ENCODE results near the gene ZBTB34. TPM values are rescaled to one million over a fixed set of nuclear protein-coding genes. Genes with fewer than 3 reads are reported as not detected.

The ZBTB34 gene, protein sequence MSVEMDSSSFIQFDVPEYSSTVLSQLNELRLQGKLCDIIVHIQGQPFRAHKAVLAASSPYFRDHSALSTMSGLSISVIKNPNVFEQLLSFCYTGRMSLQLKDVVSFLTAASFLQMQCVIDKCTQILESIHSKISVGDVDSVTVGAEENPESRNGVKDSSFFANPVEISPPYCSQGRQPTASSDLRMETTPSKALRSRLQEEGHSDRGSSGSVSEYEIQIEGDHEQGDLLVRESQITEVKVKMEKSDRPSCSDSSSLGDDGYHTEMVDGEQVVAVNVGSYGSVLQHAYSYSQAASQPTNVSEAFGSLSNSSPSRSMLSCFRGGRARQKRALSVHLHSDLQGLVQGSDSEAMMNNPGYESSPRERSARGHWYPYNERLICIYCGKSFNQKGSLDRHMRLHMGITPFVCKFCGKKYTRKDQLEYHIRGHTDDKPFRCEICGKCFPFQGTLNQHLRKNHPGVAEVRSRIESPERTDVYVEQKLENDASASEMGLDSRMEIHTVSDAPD
- total RNA-seq (2022; extraction: Qiagen RNA extraction): 3.3 to 4.8 TPM (median 3.9 TPM) in 5 replicates

DNA sequence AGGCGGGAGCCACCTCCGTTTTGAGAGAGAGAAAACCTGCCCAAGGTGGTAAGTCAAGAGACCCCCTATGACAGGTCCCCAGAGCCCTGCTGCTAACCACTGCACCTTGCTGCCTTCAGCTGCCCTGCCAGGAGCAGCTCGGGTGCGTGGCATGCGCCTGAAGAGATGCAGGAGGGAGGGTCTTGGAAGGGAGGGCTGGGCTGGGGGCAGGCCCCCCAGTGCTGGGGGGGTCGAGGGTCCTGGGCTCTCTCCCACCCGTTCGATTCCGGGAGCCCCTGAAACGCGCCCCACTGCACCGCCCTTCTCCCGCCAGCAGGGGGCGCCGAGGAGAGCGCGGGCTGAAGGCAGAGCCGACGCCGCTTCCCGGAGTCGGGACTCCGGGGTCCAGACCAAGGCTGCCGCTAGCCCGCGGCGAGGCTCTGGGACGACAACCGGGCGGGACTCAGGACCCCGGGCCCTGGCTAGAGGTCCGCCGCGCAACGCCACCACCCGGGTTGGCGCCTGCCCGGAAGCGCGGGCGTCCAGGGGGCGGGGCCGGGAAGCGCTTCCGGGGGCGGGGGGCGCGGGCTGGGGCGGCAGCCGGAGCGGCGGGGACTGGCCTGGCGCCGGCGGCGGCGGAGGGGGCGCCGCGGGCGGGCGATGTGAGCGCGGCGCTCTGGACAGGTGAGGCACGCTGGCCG lies at the start of gene ZBTB34:
TSS of gene ZBTB34 (plus strand) at position 563 of the 680 bp plus-strand sequence. CDS start 18,761 bp downstream, outside the sequence.

DNA sequence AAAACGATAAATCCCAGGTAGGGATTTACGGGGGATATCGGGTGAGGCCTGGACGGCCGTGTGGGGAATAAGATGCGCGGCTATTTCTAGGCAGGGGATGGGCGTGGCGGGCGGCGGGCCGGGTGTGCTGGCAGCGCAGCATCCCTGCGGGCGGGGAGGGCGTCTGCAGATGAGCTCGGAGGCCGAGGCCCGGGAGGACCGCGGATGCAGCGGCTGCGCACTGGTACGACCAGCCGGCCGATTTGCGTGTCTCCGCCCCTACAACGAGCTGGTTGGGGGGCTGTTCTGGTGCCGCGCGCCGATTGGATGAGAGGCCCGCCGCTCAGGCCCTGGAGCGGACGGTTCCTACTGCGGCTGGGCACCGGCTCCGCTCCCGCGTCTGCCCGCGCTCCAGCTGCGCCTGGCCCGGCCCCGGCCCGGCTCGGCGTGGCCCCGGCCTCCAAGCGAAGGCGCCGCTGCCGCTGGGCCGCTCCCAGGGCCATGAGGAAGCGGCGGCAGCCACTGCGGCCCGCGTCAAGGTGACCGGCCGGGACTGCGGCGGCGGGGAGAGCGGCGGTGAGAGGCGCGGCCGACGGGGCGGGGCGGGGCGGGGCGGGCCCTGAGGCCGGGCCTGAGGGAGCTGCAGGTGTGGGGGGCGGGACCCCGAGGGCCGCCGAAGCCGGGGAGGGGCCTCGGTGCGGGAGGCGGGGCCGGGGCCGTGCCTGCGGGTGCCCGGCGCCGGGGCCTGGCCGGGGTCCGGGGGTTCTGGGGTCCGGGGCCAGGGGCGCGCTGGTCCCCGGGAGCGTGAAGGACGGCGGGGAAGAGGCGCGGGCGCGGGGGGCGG lies 54.2 kb downstream of the ZBTB34 start, which contains the start of gene RALGPS1:
TSS of gene RALGPS1 (plus strand) at position 325 of the 823 bp plus-strand sequence. CDS start 47,508 bp downstream, outside the sequence.

Other genes starting within 250 kb of the ZBTB34 start
- 0.85 to 1.8 TPM (median 1.5 TPM) in 5 replicates for gene LMX1B, start 246.7 kb upstream of the ZBTB34 start, total RNA-seq (2022; extraction: Qiagen RNA extraction)
- 5.2 to 11.1 TPM (median 7.8 TPM) in 5 replicates for gene ZBTB43, start 55.6 kb upstream of the ZBTB34 start, total RNA-seq (2022; extraction: Qiagen RNA extraction)
- gene RALGPS1, start 54.1 kb downstream of the ZBTB34 start, total RNA-seq (2022; extraction: Qiagen RNA extraction): 1.7 to 2.4 TPM (median 1.9 TPM) in 5 replicates

All from A549 treated with dexamethasone at 1 μM for 4 hours (cell line).